GM19035 (cell line): ENCODE measurements around the gene ABCC1.
"Not testable (repeated sequence)": the region's sequence is repeated elsewhere in the genome, so short reads cannot be mapped to it uniquely, and the experiment has no call there.

Experiments used
- ATAC-seq: cut with Tn5 transposase; IDR thresholded peaks from one replicate; pipeline ENCODE4 v1.9.1; 2021; ENCODE audit not compliant: unreplicated experiment

ABCC1 gene

GRCh38 chr16:16133943-16134604 is 184.7 kb downstream of the ABCC1 start:
- ATAC-seq, result no peak

GRCh38 chr16:16136588-16136987 is 187.2 kb downstream of the ABCC1 start:
- no peak for ATAC-seq

GRCh38 chr16:16137110-16137509 is 187.7 kb downstream of the ABCC1 start:
- no peak for ATAC-seq

GRCh38 chr16:16138034-16138635 is 188.7 kb downstream of the ABCC1 start:
- no peak for ATAC-seq

- ATAC-seq, result no peak
Measured at GRCh38 chr16:16139061-16139460, 189.6 kb downstream of the ABCC1 start.

GRCh38 chr16:16139806-16140205 is 190.4 kb downstream of the ABCC1 start:
- ATAC-seq, result no peak

DNA sequence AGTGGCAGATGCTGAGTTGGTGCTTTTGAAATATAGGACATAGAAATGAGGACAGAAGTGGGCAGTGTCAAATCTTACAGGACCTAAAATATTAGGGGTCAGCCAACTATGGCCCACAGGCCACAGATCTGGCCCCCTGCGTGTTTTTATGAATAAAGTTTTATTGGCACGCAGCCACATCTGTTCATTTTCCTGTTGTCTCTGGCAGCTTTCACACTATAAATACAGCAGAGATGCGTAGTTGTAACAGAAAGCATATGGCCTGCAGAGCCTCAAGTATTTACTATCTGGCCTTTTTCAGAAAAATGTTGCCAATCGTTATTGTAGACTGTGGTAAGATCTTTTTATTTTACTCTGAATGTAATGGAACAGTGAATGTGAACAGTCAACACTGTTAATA is 191.1 kb downstream of the ABCC1 start:
- ATAC-seq, result no peak

- ATAC-seq, result no peak
Measured at GRCh38 chr16:16141141-16141540, 191.7 kb downstream of the ABCC1 start.

GRCh38 chr16:16141784-16142396 is 192.5 kb downstream of the ABCC1 start:
- ATAC-seq, result no peak

DNA sequence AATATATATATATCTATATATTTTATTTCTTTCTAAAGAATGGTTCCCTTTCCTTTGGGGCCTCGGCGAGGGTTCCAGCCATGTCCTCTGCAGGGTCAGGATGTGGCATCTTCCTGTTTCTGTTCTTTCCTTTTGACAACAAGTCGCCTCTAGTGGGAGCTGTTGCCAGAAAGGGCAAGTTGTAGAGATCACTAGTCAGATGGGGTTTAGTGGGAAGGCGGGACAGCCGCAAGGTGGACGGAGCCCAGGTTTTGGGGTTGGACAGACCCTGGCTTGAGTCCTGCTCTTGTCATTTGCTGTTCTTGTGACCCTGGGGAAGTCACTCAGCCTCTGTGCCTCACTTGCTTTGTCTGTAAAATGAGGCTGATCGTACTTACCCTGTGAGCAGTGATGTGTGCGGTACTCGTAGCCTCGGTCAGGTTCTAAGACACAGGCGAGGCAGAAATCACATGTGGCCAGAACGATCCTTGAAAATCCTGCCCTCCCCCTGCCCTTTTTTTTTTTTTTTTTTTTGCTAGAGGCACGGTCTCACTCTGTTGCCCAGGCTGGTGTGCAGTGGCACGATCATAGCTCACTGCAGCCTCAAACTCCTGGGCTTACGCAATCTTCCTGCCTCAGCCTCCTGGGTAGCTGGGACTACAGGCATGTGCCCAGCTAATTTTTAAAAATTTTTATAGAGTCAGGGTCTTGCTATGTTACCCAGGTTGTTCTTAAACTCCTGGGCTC is 193.8 kb downstream of the ABCC1 start:
- ATAC-seq, result no peak

GRCh38 chr16:16143931-16144330 is 194.5 kb downstream of the ABCC1 start:
- no peak for ATAC-seq

DNA sequence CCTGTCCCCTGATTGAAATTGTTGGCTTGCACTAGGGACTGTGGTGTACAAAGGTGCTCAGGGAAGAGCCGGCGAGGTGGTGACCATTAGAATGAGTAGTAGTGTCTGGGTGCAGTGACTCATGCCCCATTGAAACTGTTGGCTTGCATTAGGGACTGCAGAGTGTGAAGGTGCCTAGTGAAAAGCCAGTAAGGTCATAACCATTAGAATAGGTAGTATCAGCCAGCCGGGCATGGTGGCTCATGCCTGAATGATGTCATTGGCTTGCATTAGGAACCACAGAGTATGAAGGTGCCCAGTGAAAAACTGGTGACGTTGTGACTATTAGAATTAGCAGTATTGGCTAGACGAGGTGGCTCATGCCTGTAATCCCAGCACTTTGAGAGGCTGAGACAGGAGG is 195.0 kb downstream of the ABCC1 start:
- no peak for ATAC-seq

GRCh38 chr16:16145286-16145685 is 195.9 kb downstream of the ABCC1 start:
- ATAC-seq, result no peak

DNA sequence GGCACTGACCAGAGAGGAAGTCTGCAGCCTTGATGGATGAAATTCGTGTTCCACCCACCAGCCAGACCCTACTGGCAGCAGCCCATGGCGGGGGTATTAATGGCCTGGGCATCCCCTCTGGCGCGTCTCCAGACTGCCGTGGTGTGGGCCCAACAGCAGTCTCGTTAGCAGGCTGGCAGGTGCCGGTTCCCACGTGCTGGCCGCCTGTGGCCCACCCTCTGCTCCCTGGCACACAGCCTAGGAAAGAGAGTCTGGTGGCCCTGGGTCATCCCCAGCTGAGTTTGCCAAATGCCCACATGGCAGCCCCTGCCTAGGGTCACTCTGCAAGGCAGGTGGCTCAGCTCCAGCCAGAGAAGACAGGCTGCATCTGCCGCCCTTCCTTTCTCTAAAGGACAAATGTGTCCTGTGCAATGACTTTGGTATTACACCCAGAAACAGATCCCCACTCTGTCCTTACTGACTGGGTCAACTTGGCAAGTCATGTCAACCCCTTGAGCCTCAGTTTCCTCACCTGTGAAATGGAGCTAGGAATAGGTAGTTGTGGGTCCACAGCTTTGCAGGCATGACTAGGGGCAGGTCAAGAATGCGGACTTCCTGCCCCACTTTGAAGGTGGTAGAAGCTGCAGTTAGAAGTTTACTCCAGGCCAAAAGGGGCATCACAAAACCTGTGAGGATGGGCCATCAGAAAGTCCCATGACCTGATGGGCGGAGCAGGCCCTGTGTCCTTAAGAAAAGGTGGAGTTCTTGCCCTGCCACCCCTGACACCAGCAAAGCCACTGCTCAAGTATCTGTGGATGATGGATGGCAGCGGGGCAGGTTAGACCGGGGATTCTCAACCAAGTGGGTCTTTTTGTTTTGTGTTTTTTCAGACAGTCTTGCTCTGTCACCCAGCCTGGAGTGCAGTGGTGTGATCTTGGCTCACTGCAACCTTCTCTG is 197.2 kb downstream of the ABCC1 start:
- ATAC-seq, result no peak

GRCh38 chr16:16147316-16147999 is 198.0 kb downstream of the ABCC1 start:
- ATAC-seq, result no peak

DNA sequence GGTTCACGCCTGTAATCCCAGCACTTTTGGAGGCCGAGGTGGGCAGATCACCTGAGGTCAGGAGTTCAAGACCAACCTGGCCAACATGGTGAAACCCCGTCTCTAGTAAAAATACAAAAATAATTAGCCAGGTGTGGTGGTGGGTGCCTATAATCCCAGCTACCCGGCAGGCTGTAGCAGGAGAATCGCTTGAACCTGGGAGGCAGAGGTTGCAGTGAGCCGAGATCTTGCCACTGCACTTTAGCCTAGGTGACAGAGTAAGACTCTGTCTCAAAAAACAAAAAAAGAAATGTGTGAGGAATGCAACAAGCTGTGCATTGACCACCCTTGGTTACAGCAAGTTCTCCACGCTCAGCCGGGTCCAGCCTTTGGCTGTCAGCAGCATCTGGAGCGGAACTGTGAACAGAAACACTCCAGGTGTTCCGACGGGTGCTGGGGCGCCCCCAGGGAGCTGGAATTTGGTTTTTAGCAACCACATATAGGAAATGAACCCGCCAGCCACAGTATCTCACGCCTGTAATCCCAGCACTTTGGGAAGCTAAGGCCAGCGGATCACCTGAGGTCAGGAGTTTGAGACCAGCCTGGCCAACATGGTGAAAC is 198.7 kb downstream of the ABCC1 start:
- not testable (repeated sequence) for ATAC-seq

DNA sequence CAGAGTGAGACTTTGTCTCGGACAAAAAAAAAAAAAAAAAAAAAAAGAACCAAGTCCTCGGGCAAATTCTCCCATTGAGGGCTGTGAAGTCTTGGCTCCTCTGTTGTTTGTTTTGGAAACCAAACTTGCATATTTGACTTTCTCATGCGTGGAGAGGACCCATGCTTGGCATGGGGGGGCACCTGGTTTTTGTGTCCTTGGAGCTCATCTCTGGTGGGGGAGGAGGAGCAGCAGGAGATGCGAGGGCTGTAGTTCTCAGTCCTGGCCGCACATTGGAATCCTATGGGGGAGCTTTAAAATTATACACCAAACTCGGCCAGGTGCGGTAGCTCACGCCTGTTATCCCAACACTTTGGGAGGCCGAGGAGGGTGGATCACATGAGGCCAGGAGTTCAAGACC is 199.3 kb downstream of the ABCC1 start:
- no peak for ATAC-seq

- ATAC-seq, result no peak
Measured at GRCh38 chr16:16149710-16150116, 200.3 kb downstream of the ABCC1 start.

DNA sequence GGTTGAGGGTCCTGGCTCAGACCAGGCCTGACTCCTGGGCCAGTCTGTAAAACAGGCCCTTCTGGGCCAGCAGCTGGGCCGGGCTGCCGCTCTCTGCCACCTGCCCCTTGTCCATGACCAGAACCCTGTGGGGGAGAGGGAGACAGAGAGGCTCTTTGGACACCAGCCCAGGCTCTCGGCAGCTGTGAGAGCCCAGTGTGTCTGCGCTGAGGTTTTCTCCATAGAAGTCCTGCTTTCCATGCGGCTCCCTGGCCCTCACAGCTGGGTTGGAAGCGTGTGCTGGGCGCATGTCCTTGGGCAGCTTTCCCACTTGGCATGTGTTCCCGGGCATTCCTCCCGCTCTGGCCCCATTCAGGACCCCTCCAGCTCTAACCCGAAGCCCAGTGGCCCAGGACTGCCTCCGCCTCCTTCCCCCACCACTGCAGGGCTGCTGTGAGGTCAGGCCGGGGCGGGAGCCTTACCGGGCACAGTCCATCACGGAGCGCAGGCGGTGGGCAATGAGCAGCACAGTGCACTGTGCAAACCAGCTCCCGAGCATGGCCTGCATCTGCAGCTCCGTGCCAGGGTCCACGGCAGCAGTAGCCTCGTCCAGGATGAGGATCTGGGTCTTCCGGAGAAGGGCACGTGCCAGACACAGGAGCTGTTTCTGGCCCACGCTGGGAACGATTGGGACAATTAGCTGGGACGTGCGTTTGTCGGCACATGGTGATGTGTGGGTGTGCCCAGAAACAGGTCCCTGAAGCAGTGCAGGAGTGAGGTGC is 200.9 kb downstream of the ABCC1 start:
- no peak for ATAC-seq
